RWPE1 (cell line): ENCODE data around the gene DCAF12L2.

Experiments
- CTCF ChIA-PET: fragments of 350-600 bp; sonication (Branson Sonifier 250); formaldehyde crosslinking; extraction: SDS; loops from one replicate; lab custom pipeline; 2021; lab: Yijun Ruan, JAX
- POLR2A ChIA-PET: fragments of 400-600 bp; formaldehyde crosslinking; extraction: SDS; loops from one replicate; lab custom pipeline; 2020; ENCODE audit warnings: antibody characterized with exemption; ENCODE audit not compliant: low non-redundant PET; lab: Yijun Ruan, JAX
- DNase-seq: peaks from one replicate; pipeline ENCODE4 v3.0.0; 2012; ENCODE audit warnings: low spot score
- H3K27ac ChIP-seq: fragments of 450-650 bp; 2 replicates; pipeline ENCODE4 v1.5.1; 2017
- TF ChIP-seq, protein P1 (sequence below): fragments of 450-650 bp; conservative IDR thresholded peaks from 2 replicates; pipeline ENCODE4 v1.5.1; 2017; ENCODE audit warnings: low read depth, mild to moderate bottlenecking

Gene DCAF12L2

GRCh38 chrX:126164689-126165400 lies 1.2 kb downstream of the DCAF12L2 start:
- ChIA-PET POLR2A (interaction anchor here (0.5 kb wide), 1 partner anchor 480 kb away, joined by 6 read pairs; no protein-coding TSS in a partner anchor), CTCF (no interaction called here)
- no peak for DNase-seq
- H3K27ac ChIP-seq, result no peak overlapping the region
- TF ChIP-seq, protein P1, sequence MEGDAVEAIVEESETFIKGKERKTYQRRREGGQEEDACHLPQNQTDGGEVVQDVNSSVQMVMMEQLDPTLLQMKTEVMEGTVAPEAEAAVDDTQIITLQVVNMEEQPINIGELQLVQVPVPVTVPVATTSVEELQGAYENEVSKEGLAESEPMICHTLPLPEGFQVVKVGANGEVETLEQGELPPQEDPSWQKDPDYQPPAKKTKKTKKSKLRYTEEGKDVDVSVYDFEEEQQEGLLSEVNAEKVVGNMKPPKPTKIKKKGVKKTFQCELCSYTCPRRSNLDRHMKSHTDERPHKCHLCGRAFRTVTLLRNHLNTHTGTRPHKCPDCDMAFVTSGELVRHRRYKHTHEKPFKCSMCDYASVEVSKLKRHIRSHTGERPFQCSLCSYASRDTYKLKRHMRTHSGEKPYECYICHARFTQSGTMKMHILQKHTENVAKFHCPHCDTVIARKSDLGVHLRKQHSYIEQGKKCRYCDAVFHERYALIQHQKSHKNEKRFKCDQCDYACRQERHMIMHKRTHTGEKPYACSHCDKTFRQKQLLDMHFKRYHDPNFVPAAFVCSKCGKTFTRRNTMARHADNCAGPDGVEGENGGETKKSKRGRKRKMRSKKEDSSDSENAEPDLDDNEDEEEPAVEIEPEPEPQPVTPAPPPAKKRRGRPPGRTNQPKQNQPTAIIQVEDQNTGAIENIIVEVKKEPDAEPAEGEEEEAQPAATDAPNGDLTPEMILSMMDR, result no peak

GRCh38 chrX:126164226-126164625 lies 1.9 kb downstream of the DCAF12L2 start:
- CTCF ChIA-PET, result no interaction called here
- DNase-seq, result no peak
- no peak overlapping the region for H3K27ac ChIP-seq
- POLR2A ChIA-PET, result no interaction called here
- TF ChIP-seq, protein P1, result no peak

GRCh38 chrX:126141014-126141413 lies 25.1 kb downstream of the DCAF12L2 start:
- POLR2A ChIA-PET, result no interaction called here
- CTCF ChIA-PET, result interaction anchor here (0.6 kb wide), 1 partner anchor 10 kb away, joined by 3 read pairs; no protein-coding TSS in a partner anchor
- TF ChIP-seq, protein P1, result no peak
- no peak overlapping the region for H3K27ac ChIP-seq
- no peak for DNase-seq

DNA sequence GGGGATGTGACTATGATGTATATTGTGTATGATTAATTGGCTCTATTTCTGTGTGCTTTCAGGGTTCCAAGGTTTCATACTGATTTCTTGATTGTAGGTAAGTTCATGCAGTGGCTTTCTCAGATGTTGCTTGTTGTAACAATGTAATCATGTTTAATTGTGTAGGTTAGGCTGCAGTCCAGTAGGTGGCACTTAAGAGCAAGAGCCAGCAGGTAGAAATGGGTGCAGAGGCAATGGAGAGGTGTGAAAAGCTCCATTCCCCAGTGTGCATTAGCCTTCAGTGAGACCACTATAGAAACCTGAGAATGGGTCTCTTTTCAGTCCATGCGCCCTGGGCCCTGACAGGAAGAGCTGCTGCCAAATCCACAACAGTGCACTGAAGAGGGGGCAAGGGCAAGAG lies 28.2 kb downstream of the DCAF12L2 start:
- ChIA-PET POLR2A (no interaction called here), CTCF (interaction anchor here (0.7 kb wide), 1 partner anchor 1638 kb away, joined by 3 read pairs; no protein-coding TSS in a partner anchor)
- no peak overlapping the region for H3K27ac ChIP-seq
- no peak for DNase-seq
- TF ChIP-seq, protein P1, result no peak

DNA sequence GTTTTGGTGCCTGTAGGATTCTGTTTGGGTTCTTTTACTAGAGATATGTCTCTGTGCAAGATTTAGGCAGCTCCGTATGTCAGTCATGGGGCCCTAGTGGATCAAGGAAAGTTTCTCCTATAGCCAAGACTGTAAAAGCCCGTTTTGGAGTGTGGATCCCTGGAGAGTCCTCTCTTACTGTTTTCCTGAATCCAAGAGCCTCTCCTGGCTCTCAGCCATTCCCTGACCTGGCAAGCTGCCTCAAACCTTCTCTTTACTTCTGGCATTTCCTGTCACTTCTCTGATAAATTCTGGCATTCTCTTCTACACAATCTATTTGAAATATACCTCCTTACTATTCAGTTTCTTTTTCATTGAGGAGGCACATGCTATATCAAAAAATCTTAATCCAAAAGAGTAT lies 41.4 kb downstream of the DCAF12L2 start:
- POLR2A ChIA-PET, result no interaction called here
- H3K27ac ChIP-seq, result no peak overlapping the region
- no peak for DNase-seq
- TF ChIP-seq, protein P1, result no peak
- CTCF ChIA-PET, result no interaction called here
